ENCODE measurements around the gene CNTNAP5. TPM values are rescaled to one million over a fixed set of nuclear protein-coding genes. Genes with fewer than 3 reads are reported as not detected.

CNTNAP5 gene
- 0.01 TPM in 2 replicates for polyA plus RNA-seq (2013)

GRCh38 chr2:124025171-124025580, at the start of gene CNTNAP5:
TSS of gene CNTNAP5 (plus strand) at chr2:124025287. CDS start at chr2:124025651, 364 bp downstream.
- H3K9ac ChIP-seq (ENCODE audit: low read length): peak within 1 kb of the TSS; percentile 45
- WGBS (ENCODE audit: extremely low coverage, insufficient coverage, insufficient read length): no CpG with 5 or more reads among the region's 37 CpGs
- no peak within 1 kb of the TSS for H4K8ac ChIP-seq (ENCODE audit: low read depth, low read length)
- peaks cover 2 to 7% of the 10 kb centered on the region in 2 experiments for H3K4me1 ChIP-seq (ENCODE audit: control insufficient read depth in 1 of 2, insufficient read depth in 2 of 2, low read length in 2 of 2)
- no peak within 1 kb of the TSS for H2BK12ac ChIP-seq (ENCODE audit: low read length)
- H3K23ac ChIP-seq (ENCODE audit: low read length): no peak within 1 kb of the TSS
- H3K18ac ChIP-seq (ENCODE audit: low read length): no peak within 1 kb of the TSS
- H3K4me2 ChIP-seq (ENCODE audit: low read length): peak within 1 kb of the TSS; percentile 66
- H3K14ac ChIP-seq (ENCODE audit: low read length): no peak within 1 kb of the TSS
- no peak within 1 kb of the TSS for H4K91ac ChIP-seq (ENCODE audit: low read depth, low read length)
- H3K4ac ChIP-seq (ENCODE audit: low read depth, low read length): no peak within 1 kb of the TSS
- H3K27ac ChIP-seq (ENCODE audit: low read depth, low read length): no peak within 1 kb of the TSS
- no peak within 1 kb of the TSS for H2BK5ac ChIP-seq (ENCODE audit: low read depth, low read length, poor library complexity)
- peak in 1 of 2 donors; percentile 18 for DNase-seq
- no peak within 1 kb of the TSS for H4K12ac ChIP-seq (ENCODE audit: low read depth, low read length)
- no peak within 1 kb of the TSS for H2BK120ac ChIP-seq (ENCODE audit: insufficient read depth, low read length, poor library complexity)
- peaks cover 3% of the 10 kb centered on the region for H3K27me3 ChIP-seq (ENCODE audit: insufficient read depth, low read length)
- H3K36me3 ChIP-seq (ENCODE audit: control insufficient read depth in 1 of 2, insufficient read depth in 2 of 2, low read length in 2 of 2): no peaks in the 10 kb centered on the region
- no peak within 1 kb of the TSS for H2AK5ac ChIP-seq (ENCODE audit: low read length)
- H3K4me3 ChIP-seq (ENCODE audit: low read depth, low read length): no peak within 1 kb of the TSS
- H3K79me2 ChIP-seq (ENCODE audit: control insufficient read depth, insufficient read depth, low read length, poor library complexity): no peaks in the 10 kb centered on the region
- peaks cover 1% of the 10 kb centered on the region for H3K9me3 ChIP-seq (ENCODE audit: insufficient read depth, low read depth, low read length)
- no peaks in the 10 kb centered on the region for H3K79me1 ChIP-seq (ENCODE audit: low read length)
- no peak within 1 kb of the TSS for H2AFZ ChIP-seq (ENCODE audit: insufficient read depth, low read length, poor library complexity)

DNA sequence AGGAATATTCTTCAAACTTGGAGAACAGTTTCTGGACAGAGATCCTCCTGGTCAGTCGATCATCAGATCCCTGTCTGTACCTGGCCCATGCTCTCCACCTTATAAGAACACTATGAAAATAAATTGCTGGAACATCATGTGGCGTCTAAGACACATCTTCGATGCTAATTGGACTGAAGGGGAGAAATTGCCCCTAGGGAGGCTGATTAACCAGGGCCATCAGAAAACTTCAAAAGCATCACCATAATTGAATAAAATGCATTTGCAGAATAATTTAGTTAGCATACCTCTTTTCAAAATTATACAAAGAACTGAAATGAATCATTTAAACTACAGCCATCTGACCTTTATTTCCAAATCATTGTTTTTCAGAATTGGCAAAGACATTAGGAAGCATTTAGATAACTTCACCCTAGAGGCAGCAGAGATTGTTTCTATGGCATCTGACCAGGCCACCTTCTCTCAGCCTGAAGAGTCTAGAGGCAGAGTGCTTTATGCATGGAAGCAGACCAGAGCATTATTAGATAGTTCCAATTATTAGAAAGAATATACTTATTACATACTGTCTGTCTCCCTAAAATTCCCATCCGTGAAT, 48.9 kb upstream of the CNTNAP5 start:
- Histone ChIP-seq H3K4me1 (ENCODE audit: control insufficient read depth in 1 of 2, insufficient read depth in 2 of 2, low read length in 2 of 2) (no peaks in the 10 kb centered on the region), H2AK5ac (ENCODE audit: low read length) (no peak overlapping the region), H3K4me3 (ENCODE audit: low read depth, low read length) (no peak overlapping the region), H4K91ac (ENCODE audit: low read depth, low read length) (no peak overlapping the region), H3K4ac (ENCODE audit: low read depth, low read length) (no peak overlapping the region), H3K14ac (ENCODE audit: low read length) (no peak overlapping the region), H2BK5ac (ENCODE audit: low read depth, low read length, poor library complexity) (no peak overlapping the region), H3K79me1 (ENCODE audit: low read length) (no peaks in the 10 kb centered on the region), H2AFZ (ENCODE audit: insufficient read depth, low read length, poor library complexity) (no peak overlapping the region), H4K8ac (ENCODE audit: low read depth, low read length) (no peak overlapping the region), H3K9me3 (ENCODE audit: insufficient read depth, low read depth, low read length) (peaks cover 3% of the 10 kb centered on the region), H3K36me3 (ENCODE audit: control insufficient read depth in 1 of 2, insufficient read depth in 2 of 2, low read length in 2 of 2) (no peaks in the 10 kb centered on the region), H2BK120ac (ENCODE audit: insufficient read depth, low read length, poor library complexity) (no peak overlapping the region), H2BK12ac (ENCODE audit: low read length) (no peak overlapping the region), H3K79me2 (ENCODE audit: control insufficient read depth, insufficient read depth, low read length, poor library complexity) (no peaks in the 10 kb centered on the region), H3K9ac (ENCODE audit: low read length) (no peak overlapping the region), H3K27me3 (ENCODE audit: insufficient read depth, low read length) (no peaks in the 10 kb centered on the region), H3K4me2 (ENCODE audit: low read length) (no peak overlapping the region), H4K12ac (ENCODE audit: low read depth, low read length) (no peak overlapping the region), H3K23ac (ENCODE audit: low read length) (no peak overlapping the region), H3K27ac (ENCODE audit: low read depth, low read length) (no peak overlapping the region), H3K18ac (ENCODE audit: low read length) (no peak overlapping the region)
- no peak for DNase-seq
- WGBS (ENCODE audit: extremely low coverage, insufficient coverage, insufficient read length): no CpG with 5 or more reads among the region's 4 CpGs

GRCh38 chr2:123993728-123994323, 31.3 kb upstream of the CNTNAP5 start:
- Histone ChIP-seq H3K4me2 (ENCODE audit: low read length) (no peak overlapping the region), H3K27ac (ENCODE audit: low read depth, low read length) (no peak overlapping the region), H2AK5ac (ENCODE audit: low read length) (no peak overlapping the region), H4K91ac (ENCODE audit: low read depth, low read length) (no peak overlapping the region), H2AFZ (ENCODE audit: insufficient read depth, low read length, poor library complexity) (no peak overlapping the region), H3K18ac (ENCODE audit: low read length) (no peak overlapping the region), H3K79me1 (ENCODE audit: low read length) (no peaks in the 10 kb centered on the region), H4K12ac (ENCODE audit: low read depth, low read length) (no peak overlapping the region), H2BK5ac (ENCODE audit: low read depth, low read length, poor library complexity) (no peak overlapping the region), H3K23ac (ENCODE audit: low read length) (no peak overlapping the region), H3K9ac (ENCODE audit: low read length) (no peak overlapping the region), H3K4ac (ENCODE audit: low read depth, low read length) (no peak overlapping the region), H3K79me2 (ENCODE audit: control insufficient read depth, insufficient read depth, low read length, poor library complexity) (no peaks in the 10 kb centered on the region), H4K8ac (ENCODE audit: low read depth, low read length) (no peak overlapping the region), H3K27me3 (ENCODE audit: insufficient read depth, low read length) (no peaks in the 10 kb centered on the region), H2BK120ac (ENCODE audit: insufficient read depth, low read length, poor library complexity) (no peak overlapping the region), H3K4me1 (ENCODE audit: control insufficient read depth in 1 of 2, insufficient read depth in 2 of 2, low read length in 2 of 2) (no peaks in the 10 kb centered on the region), H2BK12ac (ENCODE audit: low read length) (no peak overlapping the region), H3K36me3 (ENCODE audit: control insufficient read depth in 1 of 2, insufficient read depth in 2 of 2, low read length in 2 of 2) (no peaks in the 10 kb centered on the region), H3K9me3 (ENCODE audit: insufficient read depth, low read depth, low read length) (peaks cover 1% of the 10 kb centered on the region), H3K14ac (ENCODE audit: low read length) (no peak overlapping the region), H3K4me3 (ENCODE audit: low read depth, low read length) (no peak overlapping the region)
- DNase-seq: peak; percentile 1 to 72
- WGBS (ENCODE audit: extremely low coverage, insufficient coverage, insufficient read length): no CpG with 5 or more reads among the region's 8 CpGs

- H2AK5ac ChIP-seq (ENCODE audit: low read length): no peak overlapping the region
- H3K14ac ChIP-seq (ENCODE audit: low read length): no peak overlapping the region
- no peaks in the 10 kb centered on the region for H3K79me1 ChIP-seq (ENCODE audit: low read length)
- H4K12ac ChIP-seq (ENCODE audit: low read depth, low read length): no peak overlapping the region
- H4K91ac ChIP-seq (ENCODE audit: low read depth, low read length): no peak overlapping the region
- DNase-seq: no peak
- no peak overlapping the region for H3K4me3 ChIP-seq (ENCODE audit: low read depth, low read length)
- no peak overlapping the region for H3K9ac ChIP-seq (ENCODE audit: low read length)
- WGBS (ENCODE audit: extremely low coverage, insufficient coverage, insufficient read length): no CpG with 5 or more reads among the region's 2 CpGs
- H4K8ac ChIP-seq (ENCODE audit: low read depth, low read length): no peak overlapping the region
- no peak overlapping the region for H3K18ac ChIP-seq (ENCODE audit: low read length)
- no peak overlapping the region for H2AFZ ChIP-seq (ENCODE audit: insufficient read depth, low read length, poor library complexity)
- no peak overlapping the region for H2BK12ac ChIP-seq (ENCODE audit: low read length)
- H3K27me3 ChIP-seq (ENCODE audit: insufficient read depth, low read length): no peaks in the 10 kb centered on the region
- H3K27ac ChIP-seq (ENCODE audit: low read depth, low read length): no peak overlapping the region
- H3K4ac ChIP-seq (ENCODE audit: low read depth, low read length): no peak overlapping the region
- no peaks in the 10 kb centered on the region for H3K9me3 ChIP-seq (ENCODE audit: insufficient read depth, low read depth, low read length)
- no peaks in the 10 kb centered on the region for H3K36me3 ChIP-seq (ENCODE audit: control insufficient read depth in 1 of 2, insufficient read depth in 2 of 2, low read length in 2 of 2)
- no peaks in the 10 kb centered on the region for H3K79me2 ChIP-seq (ENCODE audit: control insufficient read depth, insufficient read depth, low read length, poor library complexity)
- H3K4me2 ChIP-seq (ENCODE audit: low read length): no peak overlapping the region
- no peaks in the 10 kb centered on the region for H3K4me1 ChIP-seq (ENCODE audit: control insufficient read depth in 1 of 2, insufficient read depth in 2 of 2, low read length in 2 of 2)
- no peak overlapping the region for H2BK120ac ChIP-seq (ENCODE audit: insufficient read depth, low read length, poor library complexity)
- no peak overlapping the region for H3K23ac ChIP-seq (ENCODE audit: low read length)
- H2BK5ac ChIP-seq (ENCODE audit: low read depth, low read length, poor library complexity): no peak overlapping the region
Observed at GRCh38 chr2:123999681-124000080, 25.4 kb upstream of the CNTNAP5 start.
